ENCODE results near the gene CACNA1F.

The CACNA1F gene

GRCh38 chrX:49233176-49233575, at the start of gene CACNA1F:
Gene CACNA1F (minus strand): TSS chrX:49233340. CDS start chrX:49233309, 31 bp downstream.
- FAIRE-seq = no peak
- no peak for DNase-seq (ENCODE audit: low spot score)

- no peak for DNase-seq (ENCODE audit: low spot score)
- no peak for FAIRE-seq
These were observed 49.5 kb upstream of the CACNA1F start for GRCh38 chrX:49282647-49283011.

DNA sequence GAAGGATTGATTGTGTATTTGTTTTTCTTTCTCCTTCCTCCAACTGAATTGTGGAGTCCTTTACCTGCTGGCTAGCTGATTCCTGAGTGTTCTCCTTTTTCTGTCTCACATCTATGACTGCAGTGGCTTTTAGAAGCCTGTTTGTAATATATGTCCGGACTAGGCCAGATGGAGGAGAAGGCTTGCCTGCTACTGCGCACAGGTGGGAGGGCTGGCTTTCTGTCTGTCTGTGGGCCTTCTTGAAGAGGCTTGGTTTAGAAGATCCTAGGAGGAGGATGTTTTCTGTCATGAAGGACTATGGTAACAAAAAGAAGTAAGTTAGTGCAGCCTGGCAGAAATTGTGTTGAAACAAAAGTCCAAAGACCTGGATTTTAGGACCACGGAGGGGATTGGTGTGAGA, 44.9 kb upstream of the CACNA1F start:
- no peak for FAIRE-seq
- DNase-seq (ENCODE audit: low spot score) = no peak

- DNase-seq (ENCODE audit: low spot score) (no peak), FAIRE-seq (no peak)
These were observed 44.3 kb upstream of the CACNA1F start for GRCh38 chrX:49277535-49277830.

DNA sequence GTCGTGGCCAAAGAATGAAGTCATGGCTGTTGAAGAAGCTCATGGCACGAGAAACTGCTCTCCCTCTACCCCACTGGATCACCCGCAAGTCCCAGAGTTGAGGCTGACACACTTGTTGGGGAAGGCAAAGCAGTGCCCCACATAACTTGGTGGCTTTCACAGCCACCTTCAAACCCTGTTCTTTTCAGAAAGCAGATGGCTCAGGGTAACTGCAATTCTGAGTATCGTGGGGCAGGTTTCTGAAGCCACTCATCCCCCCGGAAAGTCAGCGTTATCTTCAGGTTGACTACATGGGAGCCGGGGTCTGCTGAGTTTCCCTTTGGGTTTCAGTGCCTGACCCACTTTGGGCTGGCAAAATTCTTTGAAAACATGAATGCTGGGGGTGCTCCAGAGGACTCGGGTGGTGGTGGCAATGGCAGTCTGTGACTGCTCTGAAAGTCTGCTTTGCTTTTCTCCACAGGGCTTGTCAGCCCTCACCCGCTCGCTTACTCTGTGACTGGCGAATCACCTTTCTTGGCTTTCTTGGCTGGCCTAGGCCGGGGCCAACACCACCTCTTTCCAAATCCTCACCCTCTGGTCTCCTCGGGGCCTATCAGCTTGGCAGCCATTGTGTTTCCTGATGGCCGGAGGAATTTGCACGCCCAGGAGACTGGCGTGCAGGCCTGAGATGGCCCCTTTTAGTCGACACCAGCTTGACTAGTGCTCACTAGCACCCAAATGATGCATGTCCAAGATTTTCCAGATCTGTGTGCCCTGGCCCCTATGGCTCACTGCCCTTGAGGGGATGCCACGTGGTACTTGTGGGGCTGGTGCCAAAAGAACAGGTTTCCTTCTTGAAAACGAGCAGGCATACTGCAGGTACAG, 43.8 kb upstream of the CACNA1F start:
- FAIRE-seq = no peak
- DNase-seq (ENCODE audit: low spot score) = no peak

- no peak for FAIRE-seq
- DNase-seq (ENCODE audit: low spot score) = no peak
These were observed 43.1 kb upstream of the CACNA1F start for GRCh38 chrX:49276207-49276606.

GRCh38 chrX:49273181-49273727, 40.1 kb upstream of the CACNA1F start:
- no peak for DNase-seq (ENCODE audit: low spot score)
- FAIRE-seq = no peak

- FAIRE-seq = no peak
- no peak for DNase-seq (ENCODE audit: low spot score)
These were observed 39.3 kb upstream of the CACNA1F start for GRCh38 chrX:49272421-49272820.

DNA sequence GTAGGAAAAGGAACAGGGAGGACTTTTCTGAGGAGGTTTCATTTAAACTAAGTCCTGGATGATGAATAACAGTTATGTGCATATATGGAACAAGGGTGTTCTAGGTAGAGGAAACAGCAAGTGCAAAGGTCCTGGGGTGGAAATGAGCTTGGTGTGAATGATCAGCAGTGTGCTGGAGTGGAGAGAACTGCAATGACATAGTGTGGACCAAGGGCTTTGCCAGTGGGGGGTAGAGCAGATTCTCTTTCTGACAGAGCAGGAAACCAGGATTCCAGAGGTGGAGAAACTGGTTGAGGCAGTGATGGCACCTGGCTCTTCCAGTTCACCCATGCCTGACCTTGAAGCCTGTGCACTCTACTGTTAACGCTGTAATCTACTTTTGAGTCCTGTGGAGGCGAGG, 38.2 kb upstream of the CACNA1F start:
- no peak for DNase-seq (ENCODE audit: low spot score)
- FAIRE-seq = no peak

DNA sequence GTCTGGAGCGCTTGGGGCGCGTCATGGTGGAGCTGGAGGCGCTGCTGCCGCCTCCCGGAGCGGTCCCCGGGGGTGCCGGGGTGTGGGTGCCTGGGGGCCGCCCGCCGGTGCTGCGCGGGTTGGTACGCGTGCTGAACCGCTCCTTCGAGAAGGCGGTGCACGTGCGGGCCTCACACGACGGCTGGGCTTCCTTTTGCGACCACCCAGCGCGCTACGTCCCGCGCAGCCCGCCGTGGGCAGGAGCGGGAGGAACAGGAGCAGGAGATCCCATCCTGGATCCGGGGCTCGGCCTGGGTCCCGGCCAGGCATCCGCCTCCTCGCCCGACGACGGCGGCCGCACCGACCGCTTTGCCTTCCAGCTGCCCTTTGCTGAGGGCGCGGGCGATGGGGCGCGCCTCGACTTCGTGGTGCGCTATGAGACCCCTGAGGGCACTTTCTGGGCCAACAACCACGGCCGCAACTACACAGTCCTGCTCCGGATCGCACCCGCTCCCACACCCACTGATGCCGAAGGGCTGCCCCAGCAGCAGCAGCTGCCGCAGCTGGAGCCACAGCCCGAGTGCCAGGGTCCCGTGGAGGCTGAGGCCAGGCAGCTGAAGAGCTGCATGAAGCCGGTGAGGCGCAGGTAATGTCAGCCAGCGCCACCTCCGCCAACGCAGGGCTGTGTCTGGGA, 37.2 kb upstream of the CACNA1F start:
- FAIRE-seq = no peak
- no peak for DNase-seq (ENCODE audit: low spot score)

GRCh38 chrX:49269767-49270248, 36.7 kb upstream of the CACNA1F start, which contains the start of gene PPP1R3F:
Gene PPP1R3F (plus strand): TSS chrX:49269793. CDS start chrX:49269870, 77 bp downstream.
- DNase-seq (ENCODE audit: low spot score) (no peak), FAIRE-seq (no peak)

GRCh38 chrX:49269010-49269766, 36.0 kb upstream of the CACNA1F start:
- peak; percentile 93 for FAIRE-seq
- DNase-seq (ENCODE audit: low spot score) = peak; percentile 95

DNA sequence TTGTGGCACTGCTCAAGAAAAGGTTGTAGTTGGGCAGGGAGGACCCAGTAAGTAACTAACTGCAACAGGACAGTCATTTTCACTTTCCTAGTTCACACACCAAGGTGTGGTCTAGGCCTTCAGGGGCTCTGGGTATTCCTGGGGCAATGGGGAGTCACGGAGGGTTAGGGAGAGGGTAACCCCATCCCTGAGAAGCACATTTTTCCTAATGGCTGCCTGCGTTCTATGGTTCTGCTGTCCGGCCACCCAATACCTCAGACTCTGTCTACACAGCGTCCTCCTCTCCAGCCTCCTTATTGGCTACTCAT, 35.5 kb upstream of the CACNA1F start:
- DNase-seq (ENCODE audit: low spot score) = no peak
- no peak for FAIRE-seq

DNA sequence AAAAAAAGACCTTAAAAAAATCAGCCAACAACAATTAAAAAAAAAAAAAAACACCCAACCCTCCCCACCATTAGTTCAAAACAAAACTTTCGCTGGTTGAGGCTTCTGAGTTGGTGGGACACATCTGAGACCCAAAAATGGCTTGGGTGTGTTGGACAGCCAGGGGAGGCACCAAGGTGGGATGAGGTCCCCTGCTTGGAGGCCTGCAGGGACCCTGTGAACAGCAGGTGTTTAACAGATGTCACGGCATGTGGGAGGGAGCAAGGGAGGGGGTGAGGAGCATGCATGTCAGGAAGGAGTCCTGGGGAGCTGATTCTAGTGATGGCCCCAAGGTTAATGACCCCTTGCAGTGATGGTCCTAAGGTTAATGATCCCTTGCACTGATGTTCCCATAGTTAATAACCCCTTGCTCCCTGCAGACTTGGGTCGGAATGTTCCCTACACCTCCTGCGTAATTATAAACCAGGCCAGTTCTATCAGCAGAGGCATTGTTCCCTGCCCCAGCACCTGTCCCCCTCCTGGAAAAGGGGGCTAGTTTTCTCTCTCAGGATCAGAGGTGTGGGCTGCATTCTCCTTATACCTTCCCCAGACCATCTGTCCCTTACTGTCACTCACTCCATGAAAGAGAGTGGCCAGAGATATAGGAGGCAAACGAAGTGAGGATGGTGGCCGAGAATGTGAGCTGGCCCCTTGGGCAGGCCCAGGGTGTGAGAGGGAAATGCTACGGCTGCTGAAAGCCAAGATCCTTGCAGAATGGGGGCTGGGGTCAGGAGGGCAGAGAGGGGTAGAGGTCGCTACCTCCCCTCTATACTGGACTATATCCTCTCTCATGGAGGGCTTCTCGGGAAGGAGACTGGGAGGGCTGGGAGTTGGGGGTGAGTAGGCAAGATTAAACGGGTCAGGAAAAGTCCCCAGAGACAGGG, 33.6 kb upstream of the CACNA1F start:
- DNase-seq (ENCODE audit: low spot score) (no peak), FAIRE-seq (no peak)

GRCh38 chrX:49264460-49264859, 31.3 kb upstream of the CACNA1F start, which contains the start of gene FOXP3:
Gene FOXP3 (minus strand): TSS chrX:49264710. CDS start chrX:49258505, 6,205 bp downstream.
- DNase-seq (ENCODE audit: low spot score) (no peak), FAIRE-seq (no peak)

DNA sequence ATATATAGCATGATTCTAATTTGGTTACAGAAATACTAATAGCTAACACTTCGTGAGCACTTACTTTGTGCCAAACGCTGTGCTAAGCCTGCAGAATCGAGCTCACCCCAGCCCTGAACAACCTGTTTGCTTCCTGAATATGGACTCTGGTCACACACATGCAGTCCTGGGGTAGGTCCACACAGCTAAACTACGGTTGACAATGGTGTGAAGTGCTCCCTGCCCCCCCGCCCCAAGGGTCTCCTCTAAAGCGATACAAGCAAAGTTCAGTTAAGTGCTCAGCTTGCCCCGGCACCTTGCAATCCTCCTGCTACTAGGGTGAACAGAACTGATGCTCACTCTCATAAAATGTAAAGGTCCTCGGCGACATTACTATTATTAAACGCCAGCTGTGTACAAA, 30.5 kb upstream of the CACNA1F start:
- DNase-seq (ENCODE audit: low spot score) = no peak
- FAIRE-seq = no peak

GRCh38 chrX:49262603-49263002, 29.5 kb upstream of the CACNA1F start:
- no peak for DNase-seq (ENCODE audit: low spot score)
- no peak for FAIRE-seq

DNA sequence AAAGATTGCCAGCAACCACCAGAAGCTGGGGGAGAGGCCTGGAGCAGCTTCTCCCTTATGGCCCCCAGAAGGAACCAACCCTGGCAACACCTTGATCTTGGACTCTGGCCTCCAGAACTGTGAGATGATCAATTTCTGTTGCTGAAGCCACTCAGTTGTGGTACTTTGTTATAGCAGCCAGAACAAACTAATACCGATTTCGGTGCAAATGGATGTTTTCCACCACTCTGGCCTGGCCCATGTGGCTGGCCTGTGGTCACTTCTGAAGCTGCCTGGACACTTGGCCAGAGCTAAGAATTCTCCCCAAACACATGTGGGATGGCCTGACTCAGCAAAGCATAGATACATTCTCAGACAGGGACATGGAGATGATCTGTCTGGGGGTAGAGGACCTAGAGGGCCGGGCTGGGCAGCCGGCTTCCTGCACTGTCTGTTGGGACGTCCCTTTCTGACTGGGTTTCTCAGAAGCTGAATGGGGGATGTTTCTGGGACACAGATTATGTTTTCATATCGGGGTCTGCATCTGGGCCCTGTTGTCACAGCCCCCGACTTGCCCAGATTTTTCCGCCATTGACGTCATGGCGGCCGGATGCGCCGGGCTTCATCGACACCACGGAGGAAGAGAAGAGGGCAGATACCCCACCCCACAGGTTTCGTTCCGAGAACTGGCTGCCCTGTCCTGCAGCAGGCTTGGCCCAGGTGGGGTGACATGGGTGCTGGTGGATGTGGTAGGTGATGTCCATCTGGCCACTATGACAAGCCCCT, 27.3 kb upstream of the CACNA1F start:
- DNase-seq (ENCODE audit: low spot score) (no peak), FAIRE-seq (no peak)

DNA sequence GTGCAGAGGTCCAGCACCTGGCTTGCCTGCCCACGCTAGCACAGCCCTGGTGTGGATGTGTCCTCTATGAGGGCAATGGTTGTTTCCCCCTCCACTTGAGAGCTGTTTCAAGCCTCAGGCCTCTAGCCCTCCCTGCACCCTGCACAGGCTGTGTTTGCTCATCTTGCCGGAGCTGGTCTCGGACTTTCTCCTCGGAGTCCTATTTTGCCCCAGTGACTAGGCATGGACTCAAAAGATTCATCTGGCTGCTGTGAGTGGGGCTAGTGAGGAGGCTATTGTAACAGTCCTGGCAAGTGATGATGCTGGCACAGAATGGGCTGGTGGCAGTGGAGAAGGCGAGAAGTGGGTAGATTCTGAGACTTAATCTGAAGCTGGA, 25.6 kb upstream of the CACNA1F start:
- FAIRE-seq = no peak
- DNase-seq (ENCODE audit: low spot score) = no peak
